ENCODE results near the gene ZNF804B. TPM values are rescaled to one million over a fixed set of nuclear protein-coding genes. Genes with fewer than 3 reads are reported as not detected.

The ZNF804B gene
- total RNA-seq, 1 experiment from 2014 or later = not detected

GRCh38 chr7:88933285-88933684 lies 173.8 kb downstream of the ZNF804B start:
- POLR2A ChIA-PET (ENCODE audit: unreplicated experiment) = no interaction called here

GRCh38 chr7:88942815-88943501 lies 183.5 kb downstream of the ZNF804B start:
- BruUV-seq (replicated peaks) = no TSS peak
- Histone ChIP-seq H3K4me2 (no peak overlapping the region), H3K9me3 (ENCODE audit: insufficient read depth, low read depth) (no peaks in the 10 kb centered on the region), H3K27me3 (ENCODE audit: insufficient read depth, low read depth) (no peaks in the 10 kb centered on the region), H3K27ac (no peak overlapping the region), H3K9me2 (ENCODE audit: insufficient read depth) (no peaks in the 10 kb centered on the region), H3F3A (ENCODE audit: insufficient read depth, low read depth) (no peaks in the 10 kb centered on the region), H4K20me1 (ENCODE audit: insufficient read depth) (no peaks in the 10 kb centered on the region), H3K4me1 (replicated peaks; ENCODE audit: insufficient read depth) (no peaks in the 10 kb centered on the region), H2AFZ (no peak overlapping the region), H3K36me3 (ENCODE audit: low read depth) (no peaks in the 10 kb centered on the region), H3K79me2 (ENCODE audit: low read depth) (no peaks in the 10 kb centered on the region), H3K4me3 (no peak overlapping the region)
- ChIA-PET CTCF (no interaction called here), POLR2A (ENCODE audit: unreplicated experiment) (no interaction called here)
- intact Hi-C loops (cut with micrococcal nuclease; ENCODE audit: unreplicated experiment) = no loop called here
- TF ChIP-seq CTCF (conservative IDR thresholded peaks at IDR 0.05) (no peak), EZH2 (IDR thresholded peaks at IDR 0.05; ENCODE audit: low read depth) (no peak)
- no peak for DNase-seq

More at GRCh38 chr7:88933285-88933684, 173.8 kb downstream of the ZNF804B start:
- Histone ChIP-seq H3K27ac (no peak overlapping the region), H3K9me3 (ENCODE audit: insufficient read depth, low read depth) (no peaks in the 10 kb centered on the region), H3K4me3 (no peak overlapping the region), H3K36me3 (ENCODE audit: low read depth) (no peaks in the 10 kb centered on the region), H3K27me3 (ENCODE audit: insufficient read depth, low read depth) (no peaks in the 10 kb centered on the region), H2AFZ (no peak overlapping the region), H4K20me1 (ENCODE audit: insufficient read depth) (no peaks in the 10 kb centered on the region), H3F3A (ENCODE audit: insufficient read depth, low read depth) (no peaks in the 10 kb centered on the region), H3K4me2 (no peak overlapping the region), H3K79me2 (ENCODE audit: low read depth) (no peaks in the 10 kb centered on the region), H3K4me1 (replicated peaks; ENCODE audit: insufficient read depth) (no peaks in the 10 kb centered on the region), H3K9me2 (ENCODE audit: insufficient read depth) (no peaks in the 10 kb centered on the region)
- DNase-seq = no peak
- intact Hi-C loops (cut with micrococcal nuclease; ENCODE audit: unreplicated experiment) = no loop called here
- CTCF ChIA-PET = interaction anchor here (0.7 kb wide), 1 partner anchor 101 kb away, joined by 3 read pairs; no protein-coding TSS in a partner anchor
- no TSS peak for BruUV-seq (replicated peaks)
- TF ChIP-seq EZH2 (IDR thresholded peaks at IDR 0.05; ENCODE audit: low read depth) (no peak), CTCF (conservative IDR thresholded peaks at IDR 0.05) (no peak)

GRCh38 chr7:88951826-88952225 lies 192.3 kb downstream of the ZNF804B start:
- intact Hi-C loops (cut with micrococcal nuclease; ENCODE audit: unreplicated experiment) = no loop called here

More at GRCh38 chr7:88951826-88952225, 192.3 kb downstream of the ZNF804B start:
- Histone ChIP-seq H3K36me3 (ENCODE audit: low read depth) (no peaks in the 10 kb centered on the region), H3K79me2 (ENCODE audit: low read depth) (no peaks in the 10 kb centered on the region), H3K9me3 (ENCODE audit: insufficient read depth, low read depth) (no peaks in the 10 kb centered on the region; the same call in 1 of the 2 replicates), H4K20me1 (ENCODE audit: insufficient read depth) (no peaks in the 10 kb centered on the region), H2AFZ (no peak overlapping the region), H3K4me2 (no peak overlapping the region), H3K4me1 (replicated peaks; ENCODE audit: insufficient read depth) (no peaks in the 10 kb centered on the region), H3K27me3 (ENCODE audit: insufficient read depth, low read depth) (no peaks in the 10 kb centered on the region), H3K4me3 (no peak overlapping the region), H3F3A (ENCODE audit: insufficient read depth, low read depth) (no peaks in the 10 kb centered on the region), H3K9me2 (ENCODE audit: insufficient read depth) (no peaks in the 10 kb centered on the region; the same call in 1 of the 2 replicates), H3K27ac (no peak overlapping the region)
- ChIA-PET POLR2A (ENCODE audit: unreplicated experiment) (interaction anchor here (0.7 kb wide), 1 partner anchor 1042 kb away, joined by 3 read pairs; no protein-coding TSS in a partner anchor), CTCF (no interaction called here)
- no TSS peak for BruUV-seq (replicated peaks)
- no peak for DNase-seq
- TF ChIP-seq CTCF (conservative IDR thresholded peaks at IDR 0.05) = no peak
- no peak for TF ChIP-seq EZH2 (IDR thresholded peaks at IDR 0.05; ENCODE audit: low read depth)
